SK-N-SH (cell line): ENCODE measurements around the gene ADD3. TPM values are rescaled to one million over a fixed set of nuclear protein-coding genes. Genes with fewer than 3 reads are reported as not detected.

Source experiments
- CTCF ChIA-PET: fragments of 300-600, 350-600 bp; formaldehyde crosslinking; extraction: SDS; loops from one replicate; lab custom pipeline; 2021; lab: Yijun Ruan, JAX
- POLR2A ChIA-PET: fragments of 350-600 bp; sonication (Branson Sonifier 250); formaldehyde crosslinking; extraction: SDS; loops from one replicate; lab custom pipeline; 2020; ENCODE audit warnings: antibody characterized with exemption, inconsistent platforms; lab: Yijun Ruan, JAX
- DNase-seq: peaks from one replicate; pipeline ENCODE4 v3.0.0; 2012
- H2AFZ ChIP-seq: fragments of 200-600 bp; sonication (generic); 2 replicates; pipeline ENCODE4 v1.8.1; 2016; ENCODE audit warnings: antibody characterized with exemption, mild to moderate bottlenecking, low read depth
- H3F3A ChIP-seq: fragments of 200-600 bp; sonication (generic); replicated peaks from 2 replicates; pipeline ENCODE3; 2016; ENCODE audit warnings: antibody characterized with exemption, mild to moderate bottlenecking; ENCODE audit not compliant: insufficient read depth
- H3K27ac ChIP-seq, 2 experiments: fragments of 200-500 bp in 1 of 2; fragments of 200-600 bp in 1 of 2; sonication (Bioruptor generic) in 1 of 2; sonication (generic), shearing (Covaris generic) in 1 of 2; 2 replicates each; pipeline versions ENCODE4 v1.5.1 to v1.6.1; 2014 to 2016; ENCODE audit warnings: low read depth in 2 of 2, inconsistent platforms in 1 of 2, low read length in 1 of 2, mild to moderate bottlenecking in 1 of 2, mixed read lengths in 1 of 2
- H3K27me3 ChIP-seq: fragments of 200-600 bp; sonication (generic), shearing (Covaris generic); 2 replicates; pipeline ENCODE4 v1.6.1; 2016; ENCODE audit warnings: mixed run types; ENCODE audit not compliant: insufficient read depth
- H3K36me3 ChIP-seq, 2 experiments: fragments of 200-500 bp in 1 of 2; fragments of 200-600 bp in 1 of 2; sonication (Bioruptor generic) in 1 of 2; sonication (generic) in 1 of 2; replicated peaks in 1 of 2; 2 replicates each; pipeline versions ENCODE3 to v1.5.1; 2014 to 2016; ENCODE audit warnings: low read length in 1 of 2, mild to moderate bottlenecking in 1 of 2; ENCODE audit not compliant: insufficient read depth in 2 of 2, control insufficient read depth in 1 of 2
- H3K4me1 ChIP-seq, 2 experiments: fragments of 200-500 bp in 1 of 2; fragments of 200-600 bp in 1 of 2; sonication (Bioruptor generic) in 1 of 2; sonication (generic), shearing (Covaris generic) in 1 of 2; 2 replicates each; pipeline versions ENCODE4 v1.5.1 to v1.6.1; 2014 to 2016; ENCODE audit warnings: low read depth in 1 of 2, low read length in 1 of 2, mixed run types in 1 of 2; ENCODE audit not compliant: insufficient read depth in 2 of 2, control insufficient read depth in 1 of 2
- H3K4me2 ChIP-seq: fragments of 200-600 bp; sonication (generic), shearing (Covaris generic); 2 replicates; pipeline ENCODE4 v1.6.1; 2017; ENCODE audit warnings: mixed run types
- H3K4me3 ChIP-seq, 2 experiments: fragments of 200-500 bp in 1 of 2; fragments of 200-600 bp in 1 of 2; sonication (Bioruptor generic) in 1 of 2; sonication (generic), shearing (Covaris generic) in 1 of 2; 2 replicates each; pipeline versions ENCODE4 v1.5.1 to v1.8.1; 2014 to 2016; ENCODE audit warnings: low read depth in 2 of 2, inconsistent platforms in 1 of 2, low read length in 1 of 2, mild to moderate bottlenecking in 1 of 2, mixed read lengths in 1 of 2, moderate library complexity in 1 of 2
- H3K79me2 ChIP-seq: fragments of 200-600 bp; sonication (generic); 2 replicates; pipeline ENCODE4 v1.8.1; 2017; ENCODE audit warnings: mild to moderate bottlenecking; ENCODE audit not compliant: insufficient read depth
- H3K9ac ChIP-seq: fragments of 200-600 bp; sonication (generic); 2 replicates; pipeline ENCODE4 v1.6.1; 2017; ENCODE audit warnings: mixed run types
- H3K9me2 ChIP-seq: fragments of 200-600 bp; sonication (generic); 2 replicates; pipeline ENCODE4 v1.6.1; 2017; ENCODE audit warnings: mixed run types
- H3K9me3 ChIP-seq: fragments of 200-600 bp; sonication (generic); 2 replicates; pipeline ENCODE4 v1.6.1; 2017; ENCODE audit warnings: mixed run types, mild to moderate bottlenecking, moderate library complexity
- H4K20me1 ChIP-seq: fragments of 200-600 bp; sonication (generic); 2 replicates; pipeline ENCODE4 v1.6.1; 2017; ENCODE audit warnings: mild to moderate bottlenecking, mixed run types; ENCODE audit not compliant: insufficient read depth
- EP300 ChIP-seq, 2 experiments: IDR thresholded peaks; 2 replicates each; pipeline versions ENCODE4 v1.4.0 to v1.6.1; 2012; ENCODE audit warnings: borderline replicate concordance in 1 of 2, low read depth in 1 of 2, low read length in 1 of 2
- FOSL2 ChIP-seq: IDR thresholded peaks from 2 replicates; pipeline ENCODE4 v1.4.0; 2012; ENCODE audit warnings: low read depth, mild to moderate bottlenecking, moderate library complexity, borderline replicate concordance
- FOXJ3 ChIP-seq: sonication (generic); formaldehyde crosslinking; IDR thresholded peaks from 2 replicates; pipeline ENCODE4 v1.5.1; 2020; ENCODE audit warnings: mild to moderate bottlenecking, missing genetic modification reagents
- GATA2 ChIP-seq: sonication (generic); formaldehyde crosslinking; IDR thresholded peaks from 2 replicates; pipeline ENCODE4 v1.5.0; 2020; ENCODE audit warnings: mild to moderate bottlenecking, missing genetic modification reagents
- NRF1 ChIP-seq: IDR thresholded peaks from 2 replicates; pipeline ENCODE4 v1.6.1; 2012; ENCODE audit warnings: low read depth, mild to moderate bottlenecking, low read length
- POLR2AphosphoS5 ChIP-seq: IDR thresholded peaks from 2 replicates; pipeline ENCODE4 v1.6.1; 2012; ENCODE audit warnings: low read depth, low read length
- WGBS: methylation state at CpG from one replicate; pipeline ENCODE4 v1.1.6; 2017; ENCODE audit warnings: low lambda C conversion rate; 5-methylcytosine and 5-hydroxymethylcytosine counted together
- polyA plus RNA-seq, 3 experiments: library from polyadenylated mRNA; depleted of rRNA; stranded (reverse); fragments of >200 nt; gene quantifications; 2 replicates each; pipeline ENCODE4 v1.2.3, GENCODE V29; 2012
- TF ChIP-seq, protein P1 (sequence below): fragments of 150-350 bp; IDR thresholded peaks from 2 replicates; pipeline ENCODE4 v1.6.1; 2016; ENCODE audit warnings: mild to moderate bottlenecking, low read depth, low read length
- TF ChIP-seq, protein P2 (sequence below): IDR thresholded peaks from 2 replicates; pipeline ENCODE4; 2012
- TF ChIP-seq, protein P3 (sequence below): IDR thresholded peaks from 2 replicates; pipeline ENCODE4 v1.4.0; 2012; ENCODE audit warnings: low read depth
- TF ChIP-seq, protein P4 (sequence below): IDR thresholded peaks from 2 replicates; pipeline ENCODE4 v1.4.0; 2012; ENCODE audit warnings: low read depth, borderline replicate concordance

ADD3 gene
- polyA plus RNA-seq, 1 of the 3 experiments (the other 2 are of a cell fraction) = 27.6 TPM

DNA sequence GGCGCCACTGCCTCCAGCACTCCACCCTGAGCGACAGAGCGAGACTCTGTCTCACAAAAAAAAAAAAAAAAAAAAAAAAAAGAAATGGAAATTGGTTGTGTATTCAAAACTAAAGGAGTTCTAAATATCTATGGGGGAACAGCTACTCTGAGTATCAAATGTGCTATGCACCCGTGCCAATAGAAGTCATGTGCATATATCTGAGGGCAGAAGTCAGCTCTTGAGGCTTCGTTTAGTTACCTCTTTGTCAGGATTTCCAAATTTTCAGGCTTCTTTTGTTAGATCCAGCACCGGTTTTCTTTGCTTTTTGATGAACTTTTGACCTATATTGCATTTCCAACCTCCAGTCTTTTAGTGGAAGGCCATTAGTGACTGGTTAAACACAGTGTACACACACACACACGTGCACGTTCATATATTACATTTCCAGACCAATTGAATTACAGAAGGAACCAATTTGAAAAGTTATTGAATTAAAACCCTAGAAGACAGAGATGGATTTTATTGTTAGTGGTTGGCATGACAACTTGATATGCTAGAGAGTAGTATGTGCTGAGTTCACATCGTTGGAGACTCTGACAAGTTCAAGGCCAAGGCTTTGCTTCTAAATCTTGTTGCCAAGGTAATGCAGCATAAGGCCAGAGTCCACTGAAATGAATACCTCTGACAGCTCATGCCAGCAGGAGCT, 33.1 kb upstream of the ADD3 start (continued):
- TF ChIP-seq, protein P1, sequence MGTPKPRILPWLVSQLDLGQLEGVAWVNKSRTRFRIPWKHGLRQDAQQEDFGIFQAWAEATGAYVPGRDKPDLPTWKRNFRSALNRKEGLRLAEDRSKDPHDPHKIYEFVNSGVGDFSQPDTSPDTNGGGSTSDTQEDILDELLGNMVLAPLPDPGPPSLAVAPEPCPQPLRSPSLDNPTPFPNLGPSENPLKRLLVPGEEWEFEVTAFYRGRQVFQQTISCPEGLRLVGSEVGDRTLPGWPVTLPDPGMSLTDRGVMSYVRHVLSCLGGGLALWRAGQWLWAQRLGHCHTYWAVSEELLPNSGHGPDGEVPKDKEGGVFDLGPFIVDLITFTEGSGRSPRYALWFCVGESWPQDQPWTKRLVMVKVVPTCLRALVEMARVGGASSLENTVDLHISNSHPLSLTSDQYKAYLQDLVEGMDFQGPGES = no peak
- peak; percentile 44; the same call in 1 of the 2 replicates for TF ChIP-seq POLR2AphosphoS5
- TF ChIP-seq, protein P2, sequence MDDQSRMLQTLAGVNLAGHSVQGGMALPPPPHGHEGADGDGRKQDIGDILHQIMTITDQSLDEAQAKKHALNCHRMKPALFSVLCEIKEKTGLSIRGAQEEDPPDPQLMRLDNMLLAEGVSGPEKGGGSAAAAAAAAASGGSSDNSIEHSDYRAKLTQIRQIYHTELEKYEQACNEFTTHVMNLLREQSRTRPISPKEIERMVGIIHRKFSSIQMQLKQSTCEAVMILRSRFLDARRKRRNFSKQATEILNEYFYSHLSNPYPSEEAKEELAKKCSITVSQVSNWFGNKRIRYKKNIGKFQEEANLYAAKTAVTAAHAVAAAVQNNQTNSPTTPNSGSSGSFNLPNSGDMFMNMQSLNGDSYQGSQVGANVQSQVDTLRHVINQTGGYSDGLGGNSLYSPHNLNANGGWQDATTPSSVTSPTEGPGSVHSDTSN = peak; percentile 63
- no peak for TF ChIP-seq NRF1

DNA sequence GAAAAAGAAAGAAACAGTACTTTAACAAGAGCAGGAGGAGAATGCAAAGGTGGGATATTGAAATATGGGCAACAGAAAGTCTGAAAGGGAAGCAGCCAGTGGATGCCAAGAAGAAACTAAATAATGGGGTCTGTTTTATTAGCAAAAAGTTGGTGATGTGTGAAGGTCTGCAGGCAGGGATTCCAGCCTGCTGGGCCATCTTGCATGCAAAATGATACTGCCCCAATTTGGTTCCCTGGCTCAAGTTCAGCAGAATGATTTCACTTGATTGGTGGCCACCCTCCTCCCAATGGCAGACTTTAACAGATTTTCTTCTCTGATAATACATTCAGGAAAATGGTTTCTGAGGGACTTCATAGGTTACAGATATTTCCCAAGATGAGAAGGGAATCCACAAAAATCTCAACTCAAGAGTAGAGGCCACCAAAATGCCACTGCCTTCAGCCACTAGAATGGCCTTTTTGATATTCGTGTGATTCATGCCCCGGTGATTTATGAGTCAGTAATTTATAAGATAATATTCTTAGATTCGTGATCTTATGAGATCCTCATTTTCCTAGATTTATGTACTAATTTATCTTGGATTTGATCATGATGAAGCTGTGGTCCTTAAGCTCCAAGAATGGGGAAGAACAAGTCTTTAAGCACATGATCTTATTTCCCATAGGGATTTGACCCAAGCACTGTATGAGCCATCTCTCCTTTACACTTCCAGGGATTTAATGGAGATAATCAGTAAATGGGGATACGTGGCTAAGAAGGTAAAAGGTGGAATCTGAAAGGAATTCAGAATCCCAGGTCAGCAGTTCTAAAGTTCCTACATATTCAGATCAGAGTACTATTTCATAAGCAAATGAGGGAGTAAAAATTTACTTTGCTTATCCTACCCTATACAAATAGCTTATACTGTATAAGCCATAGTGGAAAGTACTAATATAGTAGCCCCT, 32.3 kb upstream of the ADD3 start:
- Histone ChIP-seq H3K9ac (no peak overlapping the region), H3K4me3 (no peak overlapping the region), H3K9me2 (no peaks in the 10 kb centered on the region), H2AFZ (0 out of 2 replicates have a peak overlapping the region, but pooled peaks have one; percentile 8), H3K27me3 (no peaks in the 10 kb centered on the region), H3K4me2 (0 out of 2 replicates have a peak overlapping the region, but pooled peaks have one; percentile 31), H3F3A (peaks cover 14% of the 10 kb centered on the region), H3K9me3 (no peaks in the 10 kb centered on the region), H3K36me3 (no peaks in the 10 kb centered on the region), H4K20me1 (no peaks in the 10 kb centered on the region), H3K79me2 (no peaks in the 10 kb centered on the region), H3K4me1 (peaks cover 11 to 49% of the 10 kb centered on the region in 2 experiments), H3K27ac (peak overlapping the region; percentile 79 to 93)
- TF ChIP-seq, protein P3, sequence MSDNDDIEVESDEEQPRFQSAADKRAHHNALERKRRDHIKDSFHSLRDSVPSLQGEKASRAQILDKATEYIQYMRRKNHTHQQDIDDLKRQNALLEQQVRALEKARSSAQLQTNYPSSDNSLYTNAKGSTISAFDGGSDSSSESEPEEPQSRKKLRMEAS = no peak
- no peak for TF ChIP-seq FOXJ3
- TF ChIP-seq, protein P4, sequence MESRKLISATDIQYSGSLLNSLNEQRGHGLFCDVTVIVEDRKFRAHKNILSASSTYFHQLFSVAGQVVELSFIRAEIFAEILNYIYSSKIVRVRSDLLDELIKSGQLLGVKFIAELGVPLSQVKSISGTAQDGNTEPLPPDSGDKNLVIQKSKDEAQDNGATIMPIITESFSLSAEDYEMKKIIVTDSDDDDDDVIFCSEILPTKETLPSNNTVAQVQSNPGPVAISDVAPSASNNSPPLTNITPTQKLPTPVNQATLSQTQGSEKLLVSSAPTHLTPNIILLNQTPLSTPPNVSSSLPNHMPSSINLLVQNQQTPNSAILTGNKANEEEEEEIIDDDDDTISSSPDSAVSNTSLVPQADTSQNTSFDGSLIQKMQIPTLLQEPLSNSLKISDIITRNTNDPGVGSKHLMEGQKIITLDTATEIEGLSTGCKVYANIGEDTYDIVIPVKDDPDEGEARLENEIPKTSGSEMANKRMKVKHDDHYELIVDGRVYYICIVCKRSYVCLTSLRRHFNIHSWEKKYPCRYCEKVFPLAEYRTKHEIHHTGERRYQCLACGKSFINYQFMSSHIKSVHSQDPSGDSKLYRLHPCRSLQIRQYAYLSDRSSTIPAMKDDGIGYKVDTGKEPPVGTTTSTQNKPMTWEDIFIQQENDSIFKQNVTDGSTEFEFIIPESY = no peak
- TF ChIP-seq GATA2 (CRISPR knock-in tag) = no peak
- no peak for TF ChIP-seq EP300 (IDR thresholded peaks at IDR 0.05; ENCODE audit: borderline replicate concordance in 1 of 2, low read depth in 1 of 2, low read length in 1 of 2)
- TF ChIP-seq FOSL2 = peak; percentile 42; the same call in 1 of the 2 replicates
- DNase-seq = no peak
- POLR2A ChIA-PET = interaction anchor here (1.2 to 2.6 kb wide), 2 partner anchors 31 to 32 kb away, joined by 4 to 13 read pairs; partner anchors contain the start of gene ADD3
- CTCF ChIA-PET = interaction anchor here (1.1 to 1.4 kb wide), 4 partner anchors 14 to 172 kb away, joined by 3 to 7 read pairs (median 3); no protein-coding TSS in a partner anchor
- WGBS = 60% methylated on average over 4 of the region's 4 CpGs
